HCT116 (cell line): ENCODE measurements around the gene BRINP3.

Experiments
- CEBPB ChIP-seq: IDR thresholded peaks from 2 replicates; pipeline ENCODE4 v1.6.1; 2012; ENCODE audit warnings: low read depth
- CTCF ChIP-seq, 3 experiments: fragments of 200-600 bp in 1 of 3; sonication (generic) in 1 of 3; IDR thresholded peaks in 2 of 3; conservative IDR thresholded peaks in 1 of 3; 2 replicates each; pipeline ENCODE4 v1.5.1; 2012 to 2017; ENCODE audit warnings: low read depth in 2 of 3, low read length in 2 of 3, antibody characterized with exemption in 1 of 3, borderline replicate concordance in 1 of 3, control low read depth in 1 of 3, mild to moderate bottlenecking in 1 of 3, mixed read lengths in 1 of 3, mixed run types in 1 of 3, moderate library complexity in 1 of 3; ENCODE audit not compliant: insufficient read depth in 1 of 3
- EGR1 ChIP-seq: IDR thresholded peaks from 2 replicates; pipeline ENCODE4 v1.6.1; 2012; ENCODE audit warnings: low read depth
- EZH2 ChIP-seq: fragments of 200-600 bp; sonication (generic); IDR thresholded peaks from 2 replicates; pipeline ENCODE4 v1.6.1; 2017; ENCODE audit warnings: antibody characterized with exemption, mixed run types
- EZH2phosphoT487 ChIP-seq: fragments of 200-600 bp; IDR thresholded peaks from 2 replicates; pipeline ENCODE4 v1.6.1; 2018; ENCODE audit warnings: antibody characterized with exemption, borderline replicate concordance
- JUND ChIP-seq: IDR thresholded peaks from 2 replicates; pipeline ENCODE4 v1.6.1; 2012
- POLR2A ChIP-seq: IDR thresholded peaks from 2 replicates; pipeline ENCODE4 v1.7.0; 2011; ENCODE audit warnings: borderline replicate concordance; ENCODE audit not compliant: insufficient read depth, insufficient read length; ENCODE audit errors: extremely low read depth
- SIN3A ChIP-seq: IDR thresholded peaks from 2 replicates; pipeline ENCODE4 v1.6.1; 2012; ENCODE audit warnings: low read depth
- SRF ChIP-seq: IDR thresholded peaks from 2 replicates; pipeline ENCODE4 v1.6.1; 2012; ENCODE audit warnings: low read depth

GRCh38 chr1:190212450-190212849, 265.2 kb downstream of the BRINP3 start:
- TF ChIP-seq SIN3A = no peak
- TF ChIP-seq CTCF (IDR thresholded peaks at IDR 0.05 in 2 of 3, conservative IDR thresholded peaks at IDR 0.05 in 1 of 3; ENCODE audit: borderline replicate concordance in 1 of 3, insufficient read depth in 1 of 3, low read depth in 2 of 3, low read length in 2 of 3) = no peak
- no peak for TF ChIP-seq CEBPB
- TF ChIP-seq JUND = no peak
- no peak for TF ChIP-seq EGR1
- no peak for TF ChIP-seq EZH2phosphoT487
- TF ChIP-seq EZH2 = no peak
- TF ChIP-seq POLR2A = no peak
- no peak for TF ChIP-seq SRF
